Measurements from ENCODE around the gene NID2. TPM values are rescaled to one million over a fixed set of nuclear protein-coding genes. Genes with fewer than 3 reads are reported as not detected.

NID2 gene
- total RNA-seq, 1 experiment from 2014 or later: 6.6 TPM

DNA sequence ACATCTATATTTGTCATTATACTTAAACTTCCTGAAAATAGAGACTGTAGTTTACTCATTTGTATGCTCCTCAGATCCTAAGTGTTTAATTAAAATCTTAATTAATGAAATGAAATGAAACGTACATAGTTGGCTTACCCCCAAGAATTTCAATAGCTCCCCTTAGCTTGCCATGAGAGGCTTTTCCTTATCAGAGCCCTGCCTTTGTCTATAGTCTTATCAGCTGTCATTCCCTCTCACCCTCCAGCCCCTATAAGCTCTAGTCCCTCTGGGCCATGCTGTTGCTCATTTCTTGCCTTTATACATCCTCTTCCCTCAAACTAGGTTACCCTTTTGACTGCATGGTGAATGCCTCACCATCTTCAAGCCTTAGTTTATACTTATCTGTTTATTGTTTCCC is 80.6 kb downstream of the NID2 start:
- no peak overlapping the region for H3K27ac Mint-ChIP-seq
- Histone ChIP-seq H2BK5ac (ENCODE audit: insufficient read length, low read length) (no peak overlapping the region), H2AK5ac (ENCODE audit: insufficient read length, low read length) (no peak overlapping the region), H2AFZ (ENCODE audit: low read length) (no peak overlapping the region), H3T11ph (ENCODE audit: low read length) (no peak overlapping the region), H3K27ac (ENCODE audit: insufficient read length, low read depth, low read length) (no peak overlapping the region), H2BK15ac (ENCODE audit: low read depth, low read length) (no peak overlapping the region), H4K20me1 (ENCODE audit: control insufficient read depth, insufficient read depth, insufficient read length) (no peaks in the 10 kb centered on the region), H3K79me1 (ENCODE audit: insufficient read depth, low read depth, low read length, poor library complexity, severe bottlenecking) (no peaks in the 10 kb centered on the region), H4K91ac (ENCODE audit: insufficient read length, low read depth, low read length) (no peak overlapping the region), H4K5ac (ENCODE audit: insufficient read length, low read depth, low read length) (no peak overlapping the region), H2BK12ac (ENCODE audit: insufficient read length, low read depth, low read length) (no peak overlapping the region), H3K9me3 (ENCODE audit: control insufficient read depth, low read depth, low read length) (no peaks in the 10 kb centered on the region), H3K4me2 (ENCODE audit: insufficient read depth, insufficient read length, low read length) (no peak overlapping the region), H3K27me3 (ENCODE audit: insufficient read depth, low read length) (no peaks in the 10 kb centered on the region), H3K14ac (ENCODE audit: insufficient read depth, low read length) (no peak overlapping the region), H3K23ac (ENCODE audit: insufficient read length, low read depth, low read length) (no peak overlapping the region), H3K18ac (ENCODE audit: insufficient read length, low read depth, low read length) (no peak overlapping the region), H2BK120ac (ENCODE audit: low read depth, low read length, poor library complexity, severe bottlenecking) (no peak overlapping the region), H3K4me1 (ENCODE audit: insufficient read depth, low read length) (no peaks in the 10 kb centered on the region), H3K79me2 (ENCODE audit: insufficient read depth, low read length) (peaks cover 8% of the 10 kb centered on the region; the same call in 1 of the 2 replicates), H3K56ac (ENCODE audit: insufficient read length, low read depth, low read length) (no peak overlapping the region), H3K9ac (ENCODE audit: extremely low read depth, insufficient read length, low read length) (no peak overlapping the region), H4K8ac (replicated peaks; ENCODE audit: insufficient read length, low read depth, low read length) (no peak overlapping the region), H3K4ac (ENCODE audit: low read depth, low read length) (no peak overlapping the region), H3K23me2 (ENCODE audit: insufficient read length, low read depth, low read length, poor library complexity, severe bottlenecking) (peaks cover 5% of the 10 kb centered on the region), H2BK20ac (ENCODE audit: low read depth, low read length, poor library complexity, severe bottlenecking) (no peak overlapping the region)
- peaks cover 5 to 11% of the 10 kb centered on the region in 2 experiments for H3K4me1 Mint-ChIP-seq
- peaks cover 6% of the 10 kb centered on the region; the same call in 1 of the 2 replicates for H3K27me3 Mint-ChIP-seq (ENCODE audit: low read depth)
- TF ChIP-seq, protein P1, sequence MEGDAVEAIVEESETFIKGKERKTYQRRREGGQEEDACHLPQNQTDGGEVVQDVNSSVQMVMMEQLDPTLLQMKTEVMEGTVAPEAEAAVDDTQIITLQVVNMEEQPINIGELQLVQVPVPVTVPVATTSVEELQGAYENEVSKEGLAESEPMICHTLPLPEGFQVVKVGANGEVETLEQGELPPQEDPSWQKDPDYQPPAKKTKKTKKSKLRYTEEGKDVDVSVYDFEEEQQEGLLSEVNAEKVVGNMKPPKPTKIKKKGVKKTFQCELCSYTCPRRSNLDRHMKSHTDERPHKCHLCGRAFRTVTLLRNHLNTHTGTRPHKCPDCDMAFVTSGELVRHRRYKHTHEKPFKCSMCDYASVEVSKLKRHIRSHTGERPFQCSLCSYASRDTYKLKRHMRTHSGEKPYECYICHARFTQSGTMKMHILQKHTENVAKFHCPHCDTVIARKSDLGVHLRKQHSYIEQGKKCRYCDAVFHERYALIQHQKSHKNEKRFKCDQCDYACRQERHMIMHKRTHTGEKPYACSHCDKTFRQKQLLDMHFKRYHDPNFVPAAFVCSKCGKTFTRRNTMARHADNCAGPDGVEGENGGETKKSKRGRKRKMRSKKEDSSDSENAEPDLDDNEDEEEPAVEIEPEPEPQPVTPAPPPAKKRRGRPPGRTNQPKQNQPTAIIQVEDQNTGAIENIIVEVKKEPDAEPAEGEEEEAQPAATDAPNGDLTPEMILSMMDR (conservative IDR thresholded peaks at IDR 0.05): no peak
- no peaks in the 10 kb centered on the region for H3K9me3 Mint-ChIP-seq
- H3K36me3 Mint-ChIP-seq (ENCODE audit: insufficient read depth in 1 of 3, low read depth in 3 of 3): peaks cover 11 to 21% (median 16%) of the 10 kb centered on the region in 3 experiments; a peak in 6 of 7 replicates
- DNase-seq: no peak
- WGBS (ENCODE audit: extremely low coverage, insufficient read length, low lambda C conversion rate): no CpG with 5 or more reads among the region's 1 CpG
- peak overlapping the region in 1 of 2 experiments; percentile 87; a peak in 2 of 5 replicates for H3K4me3 Mint-ChIP-seq

Measured in H9 (cell line).